Breast epithelium (tissue), 4 donors: ENCODE measurements around the gene KRT35. TPM values are rescaled to one million over a fixed set of nuclear protein-coding genes. Genes with fewer than 3 reads are reported as not detected.

Experiments
- DNase-seq, 2 donors: peaks; one replicate each; pipeline ENCODE4 v3.0.0-alpha.2; 2019; ENCODE audit warnings: low spot score in 2 of 2
- H3K27ac ChIP-seq, 2 donors: fragments of 200-600 bp; sonication (generic) in 1 of 2; one replicate each; pipeline ENCODE4 v1.5.1; 2016 to 2019; ENCODE audit warnings: mild to moderate bottlenecking in 1 of 2
- H3K27me3 ChIP-seq, 2 donors: fragments of 200-600 bp; sonication (generic) in 1 of 2; one replicate each; pipeline versions ENCODE4 v1.5.1 to v1.6.0; 2017 to 2019; ENCODE audit warnings: control low read depth in 1 of 2, mild to moderate bottlenecking in 1 of 2
- H3K36me3 ChIP-seq: fragments of 200-600 bp; one replicate; pipeline ENCODE4 v1.5.1; 2019
- H3K4me1 ChIP-seq, 2 donors: fragments of 200-600 bp; sonication (generic); one replicate each; pipeline ENCODE4 v1.5.1; 2016 to 2019; ENCODE audit warnings: control low read depth in 1 of 2
- H3K4me3 ChIP-seq, 3 donors: fragments of 200-600 bp; sonication (generic); 1 replicate in 2 of 3; 2 replicates in 1 of 3; pipeline ENCODE4 v1.5.1; 2016 to 2019; ENCODE audit warnings: mild to moderate bottlenecking in 3 of 3, moderate library complexity in 2 of 3
- H3K9me3 ChIP-seq, 2 donors: fragments of 200-600 bp; sonication (generic) in 1 of 2; one replicate each; pipeline ENCODE4 v1.5.1; 2016 to 2019; ENCODE audit warnings: control low read depth in 1 of 2
- CTCF ChIP-seq, 3 donors: fragments of 450-650 bp; IDR thresholded peaks; one replicate each; pipeline ENCODE4 v1.5.1; 2016 to 2017; ENCODE audit warnings: antibody characterized with exemption in 3 of 3, mild to moderate bottlenecking in 3 of 3, moderate library complexity in 3 of 3
- POLR2A ChIP-seq: fragments of 450-650 bp; IDR thresholded peaks from one replicate; pipeline ENCODE4 v1.6.1; 2016; ENCODE audit warnings: antibody characterized with exemption, mild to moderate bottlenecking, moderate library complexity
- POLR2AphosphoS5 ChIP-seq, 3 donors: sonication (generic); formaldehyde crosslinking; IDR thresholded peaks; one replicate each; pipeline ENCODE4 v1.6.1; 2017; ENCODE audit warnings: antibody characterized with exemption in 3 of 3
- intact Hi-C: fragments of 100-400 bp; cut with DNase I; formaldehyde crosslinking; loops from one replicate; pipeline ENCODE4 v1.15.1; 2023; ENCODE audit warnings: low total_unique reads
- total RNA-seq, 3 donors: library from RNA; depleted of rRNA; stranded (reverse); fragments of >200 nt; gene quantifications; one replicate each; pipeline ENCODE4 v1.1.0, GENCODE V29; 2016

Gene KRT35
- total RNA-seq, 3 donors from 2014 or later = not detected

GRCh38 chr17:41475421-41475820 lies 5.5 kb downstream of the KRT35 start:
- Histone ChIP-seq H3K9me3 (peaks cover 5 to 7% of the 10 kb centered on the region in 2 donors), H3K4me1 (no peaks in the 10 kb centered on the region), H3K36me3 (no peaks in the 10 kb centered on the region), H3K27me3 (no peaks in the 10 kb centered on the region), H3K27ac (no peak overlapping the region), H3K4me3 (no peak overlapping the region)
- TF ChIP-seq POLR2AphosphoS5 (IDR thresholded peaks at IDR 0.05) (no peak), POLR2A (no peak), CTCF (IDR thresholded peaks at IDR 0.05) (no peak)
- intact Hi-C loops = no loop called here
- no peak for DNase-seq

GRCh38 chr17:41474863-41475262 lies 6.1 kb downstream of the KRT35 start:
- Histone ChIP-seq H3K27ac (no peak overlapping the region), H3K4me1 (no peaks in the 10 kb centered on the region), H3K9me3 (peaks cover 5 to 7% of the 10 kb centered on the region in 2 donors), H3K36me3 (no peaks in the 10 kb centered on the region), H3K27me3 (no peaks in the 10 kb centered on the region), H3K4me3 (no peak overlapping the region)
- TF ChIP-seq POLR2A (no peak), POLR2AphosphoS5 (IDR thresholded peaks at IDR 0.05) (no peak), CTCF (IDR thresholded peaks at IDR 0.05) (no peak)
- intact Hi-C loops = no loop called here
- DNase-seq = no peak

GRCh38 chr17:41468346-41468745 lies 12.6 kb downstream of the KRT35 start:
- H3K36me3 ChIP-seq = no peaks in the 10 kb centered on the region
- H3K4me1 ChIP-seq = no peaks in the 10 kb centered on the region
- H3K9me3 ChIP-seq = peaks cover 5 to 7% of the 10 kb centered on the region in 2 donors
- no peak overlapping the region for H3K4me3 ChIP-seq
- intact Hi-C loops = no loop called here
- H3K27me3 ChIP-seq = no peaks in the 10 kb centered on the region
- DNase-seq = no peak
- no peak for TF ChIP-seq POLR2AphosphoS5 (IDR thresholded peaks at IDR 0.05)
- no peak for TF ChIP-seq CTCF (IDR thresholded peaks at IDR 0.05)
- no peak for TF ChIP-seq POLR2A
- peak overlapping the region in 1 of 2 donors; percentile 58 for H3K27ac ChIP-seq

GRCh38 chr17:41467561-41467960 lies 13.4 kb downstream of the KRT35 start:
- Histone ChIP-seq H3K4me3 (no peak overlapping the region), H3K36me3 (no peaks in the 10 kb centered on the region), H3K27ac (peak overlapping the region; percentile 52 to 58), H3K4me1 (no peaks in the 10 kb centered on the region), H3K27me3 (no peaks in the 10 kb centered on the region), H3K9me3 (peaks cover 5 to 7% of the 10 kb centered on the region in 2 donors)
- intact Hi-C loops = no loop called here
- TF ChIP-seq POLR2AphosphoS5 (IDR thresholded peaks at IDR 0.05) (no peak), CTCF (IDR thresholded peaks at IDR 0.05) (no peak), POLR2A (no peak)
- DNase-seq = peak in 1 of 2 donors; percentile 57

GRCh38 chr17:41466988-41467387 lies 14.0 kb downstream of the KRT35 start, which contains the start of gene KRT32:
Gene KRT32 (minus strand): TSS chr17:41467386. CDS start chr17:41467325, 61 bp downstream.
- intact Hi-C loops = no loop called here
- peaks cover 2 to 3% of the 10 kb centered on the region in 2 donors for H3K9me3 ChIP-seq
- H3K27me3 ChIP-seq = no peaks in the 10 kb centered on the region
- TF ChIP-seq POLR2AphosphoS5 (IDR thresholded peaks at IDR 0.05) (no peak), CTCF (IDR thresholded peaks at IDR 0.05) (no peak), POLR2A (no peak)
- H3K4me1 ChIP-seq = no peaks in the 10 kb centered on the region
- H3K36me3 ChIP-seq = no peaks in the 10 kb centered on the region
- H3K4me3 ChIP-seq = no peak within 1 kb of the TSS
- no peak for DNase-seq
- H3K27ac ChIP-seq = peak within 1 kb of the TSS; percentile 52 to 58
